GM04504 (cell line): Measurements from ENCODE around the gene SLC66A1.
A peak's percentile ranks its signal among the peaks of the same experiment; 100 is the strongest.

Source experiments
- DNase-seq: peaks from one replicate; pipeline ENCODE4 v3.0.0-alpha.2; 2012; ENCODE audit warnings: low read depth

The SLC66A1 gene

GRCh38 chr1:19305880-19306279 is 6.2 kb upstream of the SLC66A1 start:
- DNase-seq: no peak

- DNase-seq: no peak
Observed at GRCh38 chr1:19306941-19307340, 5.2 kb upstream of the SLC66A1 start.

GRCh38 chr1:19307794-19308508 is 4.2 kb upstream of the SLC66A1 start:
- DNase-seq: no peak

- no peak for DNase-seq
Observed at GRCh38 chr1:19308509-19308907, 3.6 kb upstream of the SLC66A1 start.

- DNase-seq: peak; percentile 42
Observed at GRCh38 chr1:19309123-19309813, 2.9 kb upstream of the SLC66A1 start.

- no peak for DNase-seq
Observed at GRCh38 chr1:19310061-19310460, 2.1 kb upstream of the SLC66A1 start.

- no peak for DNase-seq
Observed at GRCh38 chr1:19310720-19311502, 1.2 kb upstream of the SLC66A1 start.

- no peak for DNase-seq
Observed at GRCh38 chr1:19311503-19311930, 609 bp upstream of the SLC66A1 start.

GRCh38 chr1:19312782-19313635 is 883 bp downstream of the SLC66A1 start:
- no peak for DNase-seq

GRCh38 chr1:19313636-19313959 is 1.5 kb downstream of the SLC66A1 start:
- no peak for DNase-seq

GRCh38 chr1:19313961-19314882 is 2.1 kb downstream of the SLC66A1 start:
- no peak for DNase-seq

GRCh38 chr1:19315378-19316198 is 3.5 kb downstream of the SLC66A1 start:
- peak; percentile 24 for DNase-seq

- DNase-seq: no peak
Observed at GRCh38 chr1:19317126-19317910, 5.2 kb downstream of the SLC66A1 start.

- no peak for DNase-seq
Observed at GRCh38 chr1:19319196-19319595, 7.1 kb downstream of the SLC66A1 start.

- DNase-seq: no peak
Observed at GRCh38 chr1:19321071-19321470, 8.9 kb downstream of the SLC66A1 start.

- no peak for DNase-seq
Observed at GRCh38 chr1:19322481-19322880, 10.4 kb downstream of the SLC66A1 start.

- no peak for DNase-seq
Observed at GRCh38 chr1:19323987-19324664, 12.0 kb downstream of the SLC66A1 start.

- DNase-seq: no peak
Observed at GRCh38 chr1:19324665-19324990, 12.5 kb downstream of the SLC66A1 start.
